Measurements from ENCODE around the gene CRIM1.

Gene CRIM1

GRCh38 chr2:36587101-36587500, 231.5 kb downstream of the CRIM1 start:
- no peak for DNase-seq

- no peak for DNase-seq
Observed at GRCh38 chr2:36587556-36587955, 232.0 kb downstream of the CRIM1 start.

GRCh38 chr2:36589230-36589630, 233.7 kb downstream of the CRIM1 start:
- no peak for DNase-seq

GRCh38 chr2:36594849-36595248, 239.3 kb downstream of the CRIM1 start:
- no peak for DNase-seq

GRCh38 chr2:36596397-36596796, 240.8 kb downstream of the CRIM1 start:
- no peak for DNase-seq

- DNase-seq = no peak
Observed at GRCh38 chr2:36597003-36597531, 241.5 kb downstream of the CRIM1 start.

GRCh38 chr2:36597532-36598377, 242.2 kb downstream of the CRIM1 start, which contains the start of gene FEZ2:
Gene FEZ2, minus strand, starts transcription at chr2:36598168. Its CDS starts 26 bp downstream, at chr2:36598142.
- DNase-seq = peak; percentile 62

Measured in activated CD8-positive, alpha-beta memory T cell treated with anti-CD3 and anti-CD28 coated beads, Interleukin-2, amount 50 U/mL, for 4 hours (primary cell).